HG02623 (cell line): ENCODE data around the gene FAM9B.
"Not testable (repeated sequence)": the region's sequence is repeated elsewhere in the genome, so short reads cannot be mapped to it uniquely, and the experiment has no call there.

Experiments
- ATAC-seq: cut with Tn5 transposase; IDR thresholded peaks from one replicate; pipeline ENCODE4 v1.9.1; 2021; ENCODE audit warnings: moderate library complexity; ENCODE audit not compliant: unreplicated experiment

FAM9B gene

GRCh38 chrX:9033989-9034388, at the start of gene FAM9B:
TSS of gene FAM9B (minus strand) at chrX:9034127. CDS start at chrX:9032986, 1,141 bp downstream.
- ATAC-seq, result no peak

- ATAC-seq, result no peak
These were observed 47.3 kb upstream of the FAM9B start for GRCh38 chrX:9081271-9081670.

GRCh38 chrX:9074326-9074725, 40.4 kb upstream of the FAM9B start:
- ATAC-seq, result no peak

- no peak for ATAC-seq
These were observed 38.4 kb upstream of the FAM9B start for GRCh38 chrX:9072281-9072680.

GRCh38 chrX:9071031-9071650, 37.2 kb upstream of the FAM9B start:
- ATAC-seq, result no peak

- ATAC-seq, result no peak
These were observed 35.6 kb upstream of the FAM9B start for GRCh38 chrX:9069573-9069972.

GRCh38 chrX:9064694-9065093, 30.8 kb upstream of the FAM9B start:
- ATAC-seq, result no peak

GRCh38 chrX:9062641-9063040, 28.7 kb upstream of the FAM9B start:
- ATAC-seq, result no peak

GRCh38 chrX:9055354-9055753, 21.4 kb upstream of the FAM9B start:
- no peak for ATAC-seq

- no peak for ATAC-seq
These were observed 18.2 kb upstream of the FAM9B start for GRCh38 chrX:9052081-9052480.

- no peak for ATAC-seq
These were observed 16.4 kb upstream of the FAM9B start for GRCh38 chrX:9050331-9050730.

- no peak for ATAC-seq
These were observed 14.9 kb upstream of the FAM9B start for GRCh38 chrX:9048801-9049200.

- no peak for ATAC-seq
These were observed 4.3 kb upstream of the FAM9B start for GRCh38 chrX:9038244-9038643.

- ATAC-seq, result no peak
These were observed 3.4 kb upstream of the FAM9B start for GRCh38 chrX:9037296-9037695.

- no peak for ATAC-seq
These were observed 341 bp downstream of the FAM9B start for GRCh38 chrX:9033586-9033985.

- ATAC-seq, result no peak
These were observed 748 bp downstream of the FAM9B start for GRCh38 chrX:9033179-9033578.

- ATAC-seq, result no peak
These were observed 10.6 kb downstream of the FAM9B start for GRCh38 chrX:9023293-9023692.

GRCh38 chrX:9019151-9019550, 14.8 kb downstream of the FAM9B start:
- no peak for ATAC-seq

- ATAC-seq, result not testable (repeated sequence)
These were observed 15.6 kb downstream of the FAM9B start for GRCh38 chrX:9018332-9018731.

- no peak for ATAC-seq
These were observed 30.9 kb downstream of the FAM9B start for GRCh38 chrX:9003041-9003440.

GRCh38 chrX:8988446-8988845, 45.5 kb downstream of the FAM9B start:
- no peak for ATAC-seq

- no peak for ATAC-seq
These were observed 46.2 kb downstream of the FAM9B start for GRCh38 chrX:8987672-8988250.

- ATAC-seq, result no peak
These were observed 49.7 kb downstream of the FAM9B start for GRCh38 chrX:8984231-8984630.
